Bronchial epithelial cell (primary cell): ENCODE results near the gene CHRNB2. TPM values are rescaled to one million over a fixed set of nuclear protein-coding genes. Genes with fewer than 3 reads are reported as not detected.
A peak's percentile ranks its signal among the peaks of the same experiment; 100 is the strongest.

Source experiments
- DNase-seq: peaks from one replicate; pipeline ENCODE4 v3.0.0-alpha.2; 2010; ENCODE audit warnings: low read depth
- FAIRE-seq: peaks from 2 replicates; lab custom pipeline; 2011; peaks lifted over from hg19 to GRCh38; lab: Jason Lieb, UNC
- H3K27me3 ChIP-seq: 2 replicates; pipeline ENCODE4 v1.5.1; 2011; ENCODE audit warnings: low read length; ENCODE audit not compliant: control insufficient read depth, insufficient read depth
- H3K36me3 ChIP-seq: 2 replicates; pipeline ENCODE4 v1.5.1; 2011; ENCODE audit warnings: low read length; ENCODE audit not compliant: control insufficient read depth, insufficient read depth
- H3K4me3 ChIP-seq: 2 replicates; pipeline ENCODE4 v1.5.1; 2011; ENCODE audit warnings: mild to moderate bottlenecking, low read depth, low read length, control low read depth
- total RNA-seq: library from RNA; depleted of rRNA; stranded (reverse); fragments of >200 nt; gene quantifications from 2 replicates; pipeline ENCODE4 v1.2.1, GENCODE V29; 2014
- TF ChIP-seq, protein P1 (sequence below): IDR thresholded peaks from 2 replicates; pipeline ENCODE4 v1.5.1; 2011; ENCODE audit warnings: mild to moderate bottlenecking, moderate library complexity, low read length, control low read depth, inconsistent platforms; ENCODE audit not compliant: insufficient read depth, severe bottlenecking

The CHRNB2 gene
- total RNA-seq, 1 donor from 2014 or later: not detected

DNA sequence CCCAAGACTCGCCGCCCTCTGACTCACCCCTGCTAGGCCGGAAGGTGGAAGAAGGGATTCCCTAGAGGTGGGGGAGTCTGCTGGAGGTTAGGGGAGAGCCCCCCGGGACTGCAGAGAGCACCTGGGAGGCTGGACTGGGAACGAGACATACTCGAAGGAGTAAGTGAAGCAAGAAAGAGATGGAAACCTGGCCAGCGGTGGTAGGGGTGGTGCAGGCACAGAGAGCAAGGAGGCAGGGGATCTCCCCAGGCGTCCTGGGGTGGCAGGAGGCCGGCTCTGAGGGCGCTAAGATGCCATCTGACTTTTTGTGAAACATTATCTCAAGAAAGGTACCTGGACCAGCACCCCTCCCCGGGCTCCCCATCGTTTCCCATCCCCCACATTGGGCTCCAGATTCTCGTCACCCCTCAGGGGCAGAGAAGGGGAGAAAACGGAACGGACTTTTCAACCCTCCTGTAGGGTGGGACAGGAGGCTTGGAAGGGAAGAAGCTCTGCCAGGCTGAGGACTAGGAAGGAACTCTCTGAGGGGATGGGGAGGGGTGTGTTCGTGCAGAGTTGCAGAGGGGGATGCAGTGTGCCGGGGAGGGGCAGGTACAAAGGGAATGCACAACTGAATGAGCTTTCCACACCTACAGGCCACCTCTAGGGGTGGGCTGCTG is 708 bp downstream of the CHRNB2 start:
- Histone ChIP-seq H3K4me3 (no peak overlapping the region), H3K27me3 (peaks cover 4% of the 10 kb centered on the region), H3K36me3 (no peaks in the 10 kb centered on the region)
- FAIRE-seq: no peak
- TF ChIP-seq, protein P1, sequence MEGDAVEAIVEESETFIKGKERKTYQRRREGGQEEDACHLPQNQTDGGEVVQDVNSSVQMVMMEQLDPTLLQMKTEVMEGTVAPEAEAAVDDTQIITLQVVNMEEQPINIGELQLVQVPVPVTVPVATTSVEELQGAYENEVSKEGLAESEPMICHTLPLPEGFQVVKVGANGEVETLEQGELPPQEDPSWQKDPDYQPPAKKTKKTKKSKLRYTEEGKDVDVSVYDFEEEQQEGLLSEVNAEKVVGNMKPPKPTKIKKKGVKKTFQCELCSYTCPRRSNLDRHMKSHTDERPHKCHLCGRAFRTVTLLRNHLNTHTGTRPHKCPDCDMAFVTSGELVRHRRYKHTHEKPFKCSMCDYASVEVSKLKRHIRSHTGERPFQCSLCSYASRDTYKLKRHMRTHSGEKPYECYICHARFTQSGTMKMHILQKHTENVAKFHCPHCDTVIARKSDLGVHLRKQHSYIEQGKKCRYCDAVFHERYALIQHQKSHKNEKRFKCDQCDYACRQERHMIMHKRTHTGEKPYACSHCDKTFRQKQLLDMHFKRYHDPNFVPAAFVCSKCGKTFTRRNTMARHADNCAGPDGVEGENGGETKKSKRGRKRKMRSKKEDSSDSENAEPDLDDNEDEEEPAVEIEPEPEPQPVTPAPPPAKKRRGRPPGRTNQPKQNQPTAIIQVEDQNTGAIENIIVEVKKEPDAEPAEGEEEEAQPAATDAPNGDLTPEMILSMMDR: no peak
- no peak for DNase-seq

DNA sequence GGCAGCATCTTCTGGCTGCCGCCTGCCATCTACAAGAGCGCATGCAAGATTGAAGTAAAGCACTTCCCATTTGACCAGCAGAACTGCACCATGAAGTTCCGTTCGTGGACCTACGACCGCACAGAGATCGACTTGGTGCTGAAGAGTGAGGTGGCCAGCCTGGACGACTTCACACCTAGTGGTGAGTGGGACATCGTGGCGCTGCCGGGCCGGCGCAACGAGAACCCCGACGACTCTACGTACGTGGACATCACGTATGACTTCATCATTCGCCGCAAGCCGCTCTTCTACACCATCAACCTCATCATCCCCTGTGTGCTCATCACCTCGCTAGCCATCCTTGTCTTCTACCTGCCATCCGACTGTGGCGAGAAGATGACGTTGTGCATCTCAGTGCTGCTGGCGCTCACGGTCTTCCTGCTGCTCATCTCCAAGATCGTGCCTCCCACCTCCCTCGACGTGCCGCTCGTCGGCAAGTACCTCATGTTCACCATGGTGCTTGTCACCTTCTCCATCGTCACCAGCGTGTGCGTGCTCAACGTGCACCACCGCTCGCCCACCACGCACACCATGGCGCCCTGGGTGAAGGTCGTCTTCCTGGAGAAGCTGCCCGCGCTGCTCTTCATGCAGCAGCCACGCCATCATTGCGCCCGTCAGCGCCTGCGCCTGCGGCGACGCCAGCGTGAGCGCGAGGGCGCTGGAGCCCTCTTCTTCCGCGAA is 3.8 kb downstream of the CHRNB2 start:
- FAIRE-seq (peak; percentile 97), DNase-seq (no peak)
- Histone ChIP-seq H3K27me3 (peaks cover 4% of the 10 kb centered on the region), H3K4me3 (no peak overlapping the region), H3K36me3 (no peaks in the 10 kb centered on the region)
- TF ChIP-seq, protein P1: no peak

DNA sequence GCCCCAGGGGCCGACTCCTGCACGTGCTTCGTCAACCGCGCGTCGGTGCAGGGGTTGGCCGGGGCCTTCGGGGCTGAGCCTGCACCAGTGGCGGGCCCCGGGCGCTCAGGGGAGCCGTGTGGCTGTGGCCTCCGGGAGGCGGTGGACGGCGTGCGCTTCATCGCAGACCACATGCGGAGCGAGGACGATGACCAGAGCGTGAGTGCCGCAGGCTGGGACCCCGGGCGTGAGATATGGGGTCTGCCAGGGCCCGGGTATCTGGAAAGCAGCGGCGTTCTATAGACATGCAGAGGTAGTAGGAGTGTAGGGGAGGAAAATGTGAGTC is 4.3 kb downstream of the CHRNB2 start:
- Histone ChIP-seq H3K27me3 (peaks cover 1% of the 10 kb centered on the region), H3K36me3 (no peaks in the 10 kb centered on the region), H3K4me3 (no peak overlapping the region)
- no peak for DNase-seq
- TF ChIP-seq, protein P1: no peak
- FAIRE-seq: no peak

DNA sequence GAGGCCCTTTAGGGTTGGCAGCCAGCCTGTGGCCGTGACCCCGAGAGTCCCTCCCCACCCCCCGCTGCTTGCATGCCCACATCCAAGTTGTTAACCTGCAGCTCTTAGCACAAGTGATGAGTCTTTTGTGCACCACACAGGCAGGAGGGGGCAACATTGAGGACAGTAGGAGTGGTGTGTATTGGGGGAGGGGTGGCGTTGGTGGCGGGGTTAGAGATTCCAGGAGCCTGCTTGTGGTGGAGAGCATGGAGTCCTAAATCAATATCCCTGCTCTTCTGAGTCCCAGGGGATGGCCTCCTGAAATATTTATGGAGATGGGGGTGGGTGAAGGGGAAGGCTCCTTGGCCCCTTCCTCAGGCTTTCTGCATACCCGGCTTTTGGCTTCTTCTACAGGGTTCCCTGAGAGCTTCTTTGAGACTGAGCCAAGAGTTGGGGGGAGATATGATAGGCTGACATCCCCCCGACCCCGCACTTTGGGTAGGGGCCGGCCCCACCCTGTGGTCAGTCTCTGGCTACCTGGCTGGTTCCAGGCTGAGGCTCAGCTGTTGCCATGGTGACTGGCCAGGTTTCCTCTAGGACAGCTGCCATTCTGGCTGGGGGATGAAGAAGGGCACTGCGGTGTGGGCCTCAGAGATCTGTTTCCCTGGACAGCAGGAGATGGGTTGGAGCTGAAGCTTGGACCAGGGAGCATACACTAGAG is 5.0 kb downstream of the CHRNB2 start:
- H3K36me3 ChIP-seq: no peaks in the 10 kb centered on the region
- TF ChIP-seq, protein P1: no peak

DNA sequence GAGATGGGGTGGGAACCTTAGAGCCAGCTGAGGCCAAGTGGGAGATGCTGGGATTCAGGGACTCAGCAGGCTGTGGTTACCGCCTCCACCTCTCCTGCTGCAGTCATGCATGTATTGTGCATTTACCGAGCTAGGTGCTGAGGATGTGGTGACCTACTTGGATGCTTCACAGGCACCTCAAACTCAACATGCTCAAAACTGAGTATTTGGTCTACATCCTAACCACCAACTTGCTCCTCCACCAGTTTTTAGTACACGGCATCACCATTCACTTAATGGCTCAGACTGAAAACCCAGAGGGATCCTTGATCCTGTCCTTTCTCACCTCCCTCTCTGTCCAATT is 5.6 kb downstream of the CHRNB2 start:
- no peak for FAIRE-seq

More for the DNA sequence above, 5.0 kb downstream of the CHRNB2 start:
- no peak overlapping the region for H3K4me3 ChIP-seq
- FAIRE-seq: no peak
- no peak for DNase-seq
- H3K27me3 ChIP-seq: no peaks in the 10 kb centered on the region

More for the DNA sequence above, 5.6 kb downstream of the CHRNB2 start:
- no peak for DNase-seq
- Histone ChIP-seq H3K36me3 (no peaks in the 10 kb centered on the region), H3K27me3 (no peaks in the 10 kb centered on the region), H3K4me3 (no peak overlapping the region)
- TF ChIP-seq, protein P1: no peak
